Central memory CD8-positive, alpha-beta T cell (primary cell): ENCODE data around the gene ARFRP1.
A peak's percentile ranks its signal among the peaks of the same experiment; 100 is the strongest.

ENCODE experiments used
- ATAC-seq: fragments of 150-1000 bp; cut with Tn5 transposase; replicated peaks from 2 replicates; pipeline ENCODE4 v1.10.0; 2022; ENCODE audit warnings: mild to moderate bottlenecking, moderate FRiP score, moderate number of reproducible peaks; ENCODE audit not compliant: poor library complexity, severe bottlenecking; ENCODE audit errors: extremely low read depth
- DNase-seq, 2 donors: peaks; one replicate each; pipeline ENCODE4 v3.0.0; 2021; ENCODE audit warnings: low spot score in 2 of 2
- H3K27ac Mint-ChIP-seq: one replicate; pipeline ENCODE4 v1.8.0; 2022; ENCODE audit warnings: low read depth, mild to moderate bottlenecking, moderate library complexity, mixed read lengths
- H3K27me3 Mint-ChIP-seq: one replicate; pipeline ENCODE4 v1.8.0; 2022; ENCODE audit warnings: mixed read lengths
- H3K36me3 Mint-ChIP-seq: one replicate; pipeline ENCODE4 v1.8.0; 2022; ENCODE audit warnings: mild to moderate bottlenecking, moderate library complexity, mixed read lengths; ENCODE audit not compliant: insufficient read depth
- H3K4me1 Mint-ChIP-seq: one replicate; pipeline ENCODE4 v1.8.0; 2022; ENCODE audit warnings: mixed read lengths
- H3K4me3 Mint-ChIP-seq: one replicate; pipeline ENCODE4 v1.8.0; 2022; ENCODE audit warnings: mild to moderate bottlenecking, moderate library complexity, mixed read lengths
- H3K9me3 Mint-ChIP-seq: one replicate; pipeline ENCODE4 v1.8.0; 2022; ENCODE audit warnings: mixed read lengths

The ARFRP1 gene

DNA sequence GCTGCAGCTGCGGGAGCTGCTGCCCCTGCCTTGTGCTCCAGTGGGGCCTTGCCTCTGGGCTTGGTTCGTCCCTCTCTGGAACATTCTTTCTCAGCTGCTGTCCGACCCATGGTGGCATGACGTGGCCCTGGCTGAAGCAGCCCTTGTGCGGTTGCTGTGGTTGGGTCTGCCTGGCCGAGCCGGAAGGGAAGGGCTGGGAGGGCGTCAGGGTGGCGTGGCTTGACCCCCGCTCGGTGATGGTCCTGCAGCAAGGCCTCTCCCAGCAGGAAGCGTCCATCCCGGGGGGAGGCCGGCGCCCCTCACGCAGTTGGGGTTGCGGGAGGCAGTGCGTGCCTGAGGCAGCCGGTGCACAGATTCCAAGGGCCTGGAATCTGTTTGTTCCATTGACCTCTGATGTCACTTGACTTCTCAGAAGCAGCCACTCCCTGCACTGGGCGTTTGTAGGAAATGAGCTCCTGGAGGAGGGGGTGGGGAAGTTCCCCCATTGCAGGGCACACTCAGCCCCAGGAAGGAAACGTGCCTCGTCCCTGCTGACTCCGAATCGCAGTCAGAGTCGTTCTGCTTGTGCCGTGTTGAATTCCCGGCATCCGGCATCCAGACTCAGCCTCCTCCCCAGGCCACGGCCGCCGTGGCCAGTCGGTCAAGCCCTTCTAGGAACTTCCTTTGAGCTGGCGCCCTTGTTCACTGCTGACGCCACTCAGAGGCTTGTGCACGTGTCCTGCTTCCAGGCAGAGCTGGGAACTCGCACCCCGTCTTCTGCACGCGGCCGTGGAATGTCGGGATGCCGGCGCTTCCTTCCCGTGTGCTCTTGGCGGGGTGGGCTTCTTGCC is 21.1 kb downstream of the ARFRP1 start:
- Mint-ChIP-seq H3K27me3 (no peaks in the 10 kb centered on the region), H3K27ac (no peak overlapping the region), H3K4me3 (no peak overlapping the region), H3K36me3 (peaks cover 9% of the 10 kb centered on the region), H3K4me1 (peaks cover 4% of the 10 kb centered on the region), H3K9me3 (no peaks in the 10 kb centered on the region)
- DNase-seq = no peak
- peak; percentile 35 for ATAC-seq

DNA sequence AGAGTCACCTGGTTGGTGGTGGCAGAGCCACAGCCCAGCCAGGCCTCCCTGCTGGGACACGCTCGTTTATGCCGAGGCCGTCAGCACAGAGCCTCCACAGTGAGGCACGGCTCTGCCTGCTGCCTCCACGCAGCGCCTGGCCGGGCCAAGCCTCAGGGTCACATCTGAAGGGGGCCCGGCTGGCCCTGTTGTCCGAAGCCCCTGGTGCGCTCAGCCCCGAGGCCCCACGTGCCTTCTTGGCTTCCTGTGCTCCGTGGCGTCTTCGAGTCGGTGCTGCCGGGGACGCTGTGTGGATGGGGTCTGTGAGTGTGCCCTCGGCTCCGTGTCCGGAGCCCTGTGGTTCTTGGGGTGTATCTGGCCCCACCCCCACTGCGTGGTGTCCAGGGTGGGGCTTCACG is 21.7 kb downstream of the ARFRP1 start:
- DNase-seq (no peak), ATAC-seq (no peak)
- no peaks in the 10 kb centered on the region for H3K4me1 Mint-ChIP-seq
- H3K36me3 Mint-ChIP-seq = peaks cover 3% of the 10 kb centered on the region
- H3K27ac Mint-ChIP-seq = no peak overlapping the region
- no peaks in the 10 kb centered on the region for H3K27me3 Mint-ChIP-seq
- H3K4me3 Mint-ChIP-seq = no peak overlapping the region
- H3K9me3 Mint-ChIP-seq = no peaks in the 10 kb centered on the region

- H3K4me3 Mint-ChIP-seq = no peak overlapping the region
- peaks cover 1% of the 10 kb centered on the region for H3K36me3 Mint-ChIP-seq
- H3K27me3 Mint-ChIP-seq = no peaks in the 10 kb centered on the region
- no peak for DNase-seq
- ATAC-seq = no peak
- H3K9me3 Mint-ChIP-seq = no peaks in the 10 kb centered on the region
- H3K4me1 Mint-ChIP-seq = no peaks in the 10 kb centered on the region
- H3K27ac Mint-ChIP-seq = no peak overlapping the region
Measured at GRCh38 chr20:63685269-63686026, 22.3 kb downstream of the ARFRP1 start.

GRCh38 chr20:63682384-63683139 is 25.2 kb downstream of the ARFRP1 start:
- Mint-ChIP-seq H3K4me3 (no peak overlapping the region), H3K4me1 (no peaks in the 10 kb centered on the region), H3K27ac (no peak overlapping the region), H3K27me3 (no peaks in the 10 kb centered on the region), H3K36me3 (no peaks in the 10 kb centered on the region), H3K9me3 (no peaks in the 10 kb centered on the region)
- no peak for ATAC-seq
- no peak for DNase-seq

- no peak overlapping the region for H3K27ac Mint-ChIP-seq
- no peak overlapping the region for H3K4me3 Mint-ChIP-seq
- H3K36me3 Mint-ChIP-seq = no peaks in the 10 kb centered on the region
- H3K27me3 Mint-ChIP-seq = no peaks in the 10 kb centered on the region
- H3K4me1 Mint-ChIP-seq = no peaks in the 10 kb centered on the region
- DNase-seq (no peak), ATAC-seq (no peak)
- no peaks in the 10 kb centered on the region for H3K9me3 Mint-ChIP-seq
Measured at GRCh38 chr20:63681609-63682142, 26.1 kb downstream of the ARFRP1 start.

GRCh38 chr20:63680857-63681608 is 26.7 kb downstream of the ARFRP1 start:
- peaks cover under 1% of the 10 kb centered on the region for H3K36me3 Mint-ChIP-seq
- no peak overlapping the region for H3K27ac Mint-ChIP-seq
- no peaks in the 10 kb centered on the region for H3K4me1 Mint-ChIP-seq
- ATAC-seq (no peak), DNase-seq (no peak)
- H3K9me3 Mint-ChIP-seq = no peaks in the 10 kb centered on the region
- no peak overlapping the region for H3K4me3 Mint-ChIP-seq
- no peaks in the 10 kb centered on the region for H3K27me3 Mint-ChIP-seq

- Mint-ChIP-seq H3K4me1 (no peaks in the 10 kb centered on the region), H3K36me3 (peaks cover 1% of the 10 kb centered on the region), H3K9me3 (no peaks in the 10 kb centered on the region), H3K4me3 (no peak overlapping the region), H3K27me3 (no peaks in the 10 kb centered on the region), H3K27ac (no peak overlapping the region)
- no peak for ATAC-seq
- no peak for DNase-seq
Measured at GRCh38 chr20:63680427-63680826, 27.3 kb downstream of the ARFRP1 start.

GRCh38 chr20:63679799-63680305 is 27.9 kb downstream of the ARFRP1 start:
- Mint-ChIP-seq H3K27me3 (no peaks in the 10 kb centered on the region), H3K9me3 (no peaks in the 10 kb centered on the region)

DNA sequence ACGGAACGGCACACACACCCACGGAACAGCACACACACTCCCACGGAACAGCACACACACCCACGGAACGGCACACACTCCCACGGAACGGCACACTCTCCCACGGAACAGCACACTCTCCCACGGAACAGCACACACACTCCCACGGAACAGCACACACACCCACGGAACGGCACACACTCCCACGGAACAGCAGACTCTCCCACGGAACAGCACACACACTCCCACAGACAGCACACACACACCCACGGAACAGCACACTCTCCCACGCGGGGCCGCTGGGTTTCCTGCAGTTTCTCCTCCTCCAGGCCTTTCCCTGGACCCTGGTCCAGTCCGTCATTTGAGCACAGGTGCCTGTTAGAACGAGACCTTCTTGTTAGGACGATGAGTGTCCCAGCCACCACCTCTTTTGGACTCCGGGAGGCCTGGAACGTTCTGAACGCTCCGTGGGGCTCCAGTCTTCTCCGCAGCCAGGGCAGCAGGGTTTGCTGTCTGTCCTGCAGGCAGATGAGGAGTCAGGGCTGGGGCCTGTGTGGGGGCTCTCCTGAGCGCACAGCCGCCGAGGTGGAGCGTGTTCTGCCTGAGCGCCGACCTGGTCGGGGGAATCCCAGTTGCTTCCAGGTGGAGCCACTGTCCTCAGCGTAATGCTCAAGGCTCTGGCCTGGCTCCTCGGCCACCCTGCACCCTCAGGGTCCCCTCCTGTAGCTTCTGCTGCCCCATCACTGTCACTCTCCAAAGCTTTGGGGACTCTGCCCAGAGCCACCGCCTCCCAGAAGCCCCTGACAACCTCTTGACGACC is 28.9 kb downstream of the ARFRP1 start:
- H3K4me3 Mint-ChIP-seq = no peak overlapping the region
- DNase-seq = no peak
- H3K36me3 Mint-ChIP-seq = peaks cover 1% of the 10 kb centered on the region
- no peak overlapping the region for H3K27ac Mint-ChIP-seq
- H3K9me3 Mint-ChIP-seq = no peaks in the 10 kb centered on the region
- no peaks in the 10 kb centered on the region for H3K4me1 Mint-ChIP-seq
- no peaks in the 10 kb centered on the region for H3K27me3 Mint-ChIP-seq
- no peak for ATAC-seq

More at GRCh38 chr20:63679799-63680305, 27.9 kb downstream of the ARFRP1 start:
- H3K27ac Mint-ChIP-seq = no peak overlapping the region
- ATAC-seq (no peak), DNase-seq (no peak)
- peaks cover 1% of the 10 kb centered on the region for H3K36me3 Mint-ChIP-seq
- H3K4me3 Mint-ChIP-seq = no peak overlapping the region
- H3K4me1 Mint-ChIP-seq = no peaks in the 10 kb centered on the region

DNA sequence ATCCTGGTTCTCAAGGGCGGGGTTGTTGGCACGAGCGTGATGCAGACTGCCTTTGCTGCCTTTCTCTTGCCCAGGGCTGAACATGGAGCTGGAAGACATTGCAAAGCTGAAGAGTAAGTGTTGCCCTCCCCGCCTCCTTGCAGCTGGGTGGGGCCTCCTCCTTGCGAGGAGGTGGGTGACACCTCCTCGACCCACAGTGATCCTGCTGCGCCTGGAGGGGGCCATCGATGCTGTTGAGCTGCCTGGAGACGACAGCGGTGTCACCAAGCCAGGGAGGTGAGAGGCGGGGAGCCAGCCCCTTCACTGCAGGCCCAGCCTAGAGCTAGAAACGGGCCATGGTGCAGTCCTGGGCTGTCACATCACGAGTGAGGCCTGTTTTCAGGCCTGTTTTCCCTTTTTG is 29.7 kb downstream of the ARFRP1 start:
- no peaks in the 10 kb centered on the region for H3K4me1 Mint-ChIP-seq
- H3K4me3 Mint-ChIP-seq = no peak overlapping the region
- no peaks in the 10 kb centered on the region for H3K9me3 Mint-ChIP-seq
- no peaks in the 10 kb centered on the region for H3K27me3 Mint-ChIP-seq
- no peak overlapping the region for H3K27ac Mint-ChIP-seq
- H3K36me3 Mint-ChIP-seq = peaks cover 1% of the 10 kb centered on the region
- DNase-seq = no peak
- no peak for ATAC-seq

DNA sequence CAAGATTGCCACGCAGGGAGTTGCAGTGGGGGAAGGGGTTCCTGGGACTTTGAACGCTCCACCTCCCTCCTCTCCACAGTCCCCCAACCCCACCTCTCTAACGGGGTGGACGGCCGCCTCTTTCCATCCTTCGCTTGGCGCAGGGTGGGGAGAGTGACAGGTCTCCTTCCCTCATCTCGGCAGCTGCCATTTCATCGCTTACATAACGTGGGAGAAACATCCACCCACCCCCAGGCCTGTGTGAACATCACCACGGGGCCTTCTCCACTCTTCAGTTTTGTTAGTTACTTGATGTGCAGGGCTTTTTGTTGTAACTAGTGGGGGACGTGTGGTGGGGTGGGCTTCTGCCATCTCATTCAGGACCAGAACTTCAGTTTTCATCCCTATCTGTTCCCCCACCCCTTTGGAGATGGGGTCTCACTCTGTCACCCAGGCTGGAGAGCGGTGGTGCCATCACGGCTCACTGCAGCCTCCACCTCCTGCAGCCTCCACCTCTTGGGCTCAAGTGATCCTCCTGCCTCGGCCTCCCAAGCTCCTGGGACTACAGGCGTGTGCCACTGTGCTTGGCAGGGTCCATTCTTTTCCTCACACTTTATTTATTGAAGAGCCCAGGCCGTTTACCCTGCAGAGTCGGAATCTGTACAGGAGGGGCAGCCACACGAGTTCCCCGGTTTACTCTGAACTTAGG is 32.0 kb downstream of the ARFRP1 start:
- H3K4me1 Mint-ChIP-seq = no peaks in the 10 kb centered on the region
- ATAC-seq (no peak), DNase-seq (no peak)
- no peak overlapping the region for H3K27ac Mint-ChIP-seq
- H3K36me3 Mint-ChIP-seq = peaks cover 1% of the 10 kb centered on the region
- H3K9me3 Mint-ChIP-seq = no peaks in the 10 kb centered on the region
- no peaks in the 10 kb centered on the region for H3K27me3 Mint-ChIP-seq
- H3K4me3 Mint-ChIP-seq = no peak overlapping the region
